Measurements from ENCODE around the gene TBL1XR1.

Gene TBL1XR1

DNA sequence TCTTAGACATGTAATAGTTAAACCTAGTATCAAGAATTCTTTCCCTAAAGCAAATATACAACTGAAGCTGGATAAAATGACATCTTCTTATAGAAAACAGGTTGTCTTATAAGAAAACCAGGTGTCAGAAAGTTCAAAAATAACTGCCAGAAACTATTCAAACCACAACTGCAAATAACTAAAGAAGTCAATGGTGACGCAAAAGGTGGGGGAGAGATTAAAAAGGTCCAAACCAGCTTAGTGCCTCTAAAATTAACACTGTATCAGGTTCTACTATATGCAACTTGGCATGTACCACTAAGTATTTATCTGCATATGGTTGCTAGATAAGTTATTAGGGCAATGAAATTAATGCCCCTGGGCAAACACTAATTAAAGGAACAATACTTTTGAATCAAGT, 136.8 kb downstream of the TBL1XR1 start:
- no peak for DNase-seq (ENCODE audit: extremely low read depth, low read depth)
- TF ChIP-seq, protein P1, sequence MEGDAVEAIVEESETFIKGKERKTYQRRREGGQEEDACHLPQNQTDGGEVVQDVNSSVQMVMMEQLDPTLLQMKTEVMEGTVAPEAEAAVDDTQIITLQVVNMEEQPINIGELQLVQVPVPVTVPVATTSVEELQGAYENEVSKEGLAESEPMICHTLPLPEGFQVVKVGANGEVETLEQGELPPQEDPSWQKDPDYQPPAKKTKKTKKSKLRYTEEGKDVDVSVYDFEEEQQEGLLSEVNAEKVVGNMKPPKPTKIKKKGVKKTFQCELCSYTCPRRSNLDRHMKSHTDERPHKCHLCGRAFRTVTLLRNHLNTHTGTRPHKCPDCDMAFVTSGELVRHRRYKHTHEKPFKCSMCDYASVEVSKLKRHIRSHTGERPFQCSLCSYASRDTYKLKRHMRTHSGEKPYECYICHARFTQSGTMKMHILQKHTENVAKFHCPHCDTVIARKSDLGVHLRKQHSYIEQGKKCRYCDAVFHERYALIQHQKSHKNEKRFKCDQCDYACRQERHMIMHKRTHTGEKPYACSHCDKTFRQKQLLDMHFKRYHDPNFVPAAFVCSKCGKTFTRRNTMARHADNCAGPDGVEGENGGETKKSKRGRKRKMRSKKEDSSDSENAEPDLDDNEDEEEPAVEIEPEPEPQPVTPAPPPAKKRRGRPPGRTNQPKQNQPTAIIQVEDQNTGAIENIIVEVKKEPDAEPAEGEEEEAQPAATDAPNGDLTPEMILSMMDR (IDR thresholded peaks at IDR 0.05; ENCODE audit: low read depth, low read length, missing control alignments): no peak
- H3K4me3 ChIP-seq (replicated peaks; ENCODE audit: low read depth, low read length): no peak overlapping the region

DNA sequence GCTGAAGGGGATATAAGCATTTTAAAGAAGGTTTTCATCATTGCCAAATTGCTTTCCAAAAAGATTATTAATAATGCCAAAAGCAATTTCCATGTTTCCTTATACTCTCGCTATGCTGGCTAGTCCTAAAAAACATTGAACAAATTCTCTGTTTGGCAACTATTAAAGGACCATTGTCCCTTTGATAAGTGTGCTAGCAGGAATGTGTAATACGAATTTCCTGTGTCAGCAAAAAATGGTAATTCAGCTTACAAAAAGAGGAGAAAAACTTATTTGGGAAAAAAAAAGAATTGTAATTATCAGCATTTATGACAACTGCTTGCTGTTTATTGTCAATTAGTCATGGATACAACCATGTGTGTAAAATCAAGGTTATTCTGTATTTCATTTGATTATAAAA, 138.6 kb downstream of the TBL1XR1 start:
- TF ChIP-seq, protein P1 (IDR thresholded peaks at IDR 0.05; ENCODE audit: low read depth, low read length, missing control alignments): no peak
- H3K4me3 ChIP-seq (replicated peaks; ENCODE audit: low read depth, low read length): no peak overlapping the region
- DNase-seq (ENCODE audit: extremely low read depth, low read depth): no peak

DNA sequence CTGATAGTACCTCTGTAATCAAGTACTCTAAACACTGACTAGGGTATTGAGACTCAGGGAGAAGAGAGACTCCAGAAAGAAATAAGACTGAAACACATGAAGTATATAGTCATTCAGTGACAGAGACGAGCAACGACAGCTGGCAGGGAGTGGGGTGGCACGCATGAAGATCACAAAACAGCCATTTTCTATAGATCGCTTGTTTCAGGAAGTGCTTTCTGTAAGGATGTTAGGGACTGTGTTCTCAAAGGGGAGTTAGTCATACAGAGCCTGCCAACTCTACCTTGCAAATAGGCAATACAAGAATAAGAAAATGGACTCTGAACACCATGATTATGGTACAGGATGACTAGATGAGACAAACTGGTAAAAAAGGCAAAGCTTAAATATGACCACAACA, 139.5 kb downstream of the TBL1XR1 start:
- TF ChIP-seq, protein P1 (IDR thresholded peaks at IDR 0.05; ENCODE audit: low read depth, low read length, missing control alignments): no peak
- DNase-seq (ENCODE audit: extremely low read depth, low read depth): no peak
- no peak overlapping the region for H3K4me3 ChIP-seq (replicated peaks; ENCODE audit: low read depth, low read length)

DNA sequence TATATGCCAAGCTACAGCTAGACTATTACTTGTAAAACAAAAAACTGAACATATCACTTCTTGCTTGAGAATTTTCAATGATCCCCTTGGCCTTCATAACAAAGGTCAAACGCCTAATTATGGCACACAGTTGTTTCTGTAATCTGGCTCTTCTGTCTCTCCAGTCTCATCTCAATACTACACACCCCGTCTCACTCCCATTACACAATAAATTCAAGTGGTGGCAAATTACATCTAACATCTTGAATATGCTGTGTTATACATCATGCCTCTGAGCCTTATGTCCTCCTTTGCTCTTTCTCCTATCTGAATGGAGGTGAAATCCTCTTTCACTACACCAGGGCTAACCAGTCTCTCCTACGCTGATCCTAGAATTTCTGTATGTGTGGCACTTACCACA, 140.4 kb downstream of the TBL1XR1 start:
- TF ChIP-seq, protein P1 (IDR thresholded peaks at IDR 0.05; ENCODE audit: low read depth, low read length, missing control alignments): no peak
- DNase-seq (ENCODE audit: extremely low read depth, low read depth): no peak
- H3K4me3 ChIP-seq (replicated peaks; ENCODE audit: low read depth, low read length): no peak overlapping the region

DNA sequence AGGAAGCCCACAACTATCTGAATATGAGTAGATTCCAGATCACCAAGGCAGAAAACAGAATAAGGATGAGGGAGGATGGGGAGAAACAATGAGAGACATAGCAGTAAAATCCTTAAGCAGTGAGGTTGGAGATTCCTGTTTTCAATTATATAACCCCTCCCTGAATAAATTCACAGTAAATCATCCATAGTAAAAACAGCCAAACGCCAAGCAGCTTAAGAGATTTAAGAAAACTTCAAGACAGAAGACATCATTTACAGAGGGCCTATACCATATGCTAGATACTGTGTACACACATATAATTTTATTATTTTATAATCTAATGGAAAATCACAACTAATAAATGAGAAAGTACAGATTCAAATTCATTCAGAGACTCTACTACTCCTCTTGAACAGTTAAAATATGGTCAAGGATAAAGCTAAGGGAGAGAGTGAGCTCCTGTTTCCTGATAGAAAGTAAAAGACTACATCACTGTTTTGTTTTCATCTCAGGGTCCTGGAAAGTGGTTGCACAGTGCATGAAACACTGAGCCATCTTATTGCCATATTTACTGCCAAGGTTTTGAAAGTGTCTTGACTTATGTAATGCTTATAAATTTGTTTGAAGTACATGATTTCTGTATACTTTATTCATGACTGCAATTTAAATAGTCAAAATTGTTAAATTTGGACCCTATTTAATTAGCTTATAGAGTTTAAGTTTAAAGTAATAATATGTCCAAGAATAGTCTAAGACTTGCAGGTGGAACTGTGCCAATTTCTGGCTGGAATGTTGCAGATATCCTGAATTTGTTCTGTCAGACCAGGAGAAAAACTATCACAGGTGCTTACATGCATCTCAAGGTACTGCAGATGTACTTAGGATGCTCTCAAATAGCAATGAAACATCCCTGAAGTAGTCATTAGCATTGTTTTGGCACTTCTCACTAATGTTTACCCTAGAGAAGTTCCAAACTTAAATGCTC, 141.4 kb downstream of the TBL1XR1 start:
- no peak overlapping the region for H3K4me3 ChIP-seq (replicated peaks; ENCODE audit: low read depth, low read length)
- TF ChIP-seq, protein P1 (IDR thresholded peaks at IDR 0.05; ENCODE audit: low read depth, low read length, missing control alignments): no peak
- no peak for DNase-seq (ENCODE audit: extremely low read depth, low read depth)

DNA sequence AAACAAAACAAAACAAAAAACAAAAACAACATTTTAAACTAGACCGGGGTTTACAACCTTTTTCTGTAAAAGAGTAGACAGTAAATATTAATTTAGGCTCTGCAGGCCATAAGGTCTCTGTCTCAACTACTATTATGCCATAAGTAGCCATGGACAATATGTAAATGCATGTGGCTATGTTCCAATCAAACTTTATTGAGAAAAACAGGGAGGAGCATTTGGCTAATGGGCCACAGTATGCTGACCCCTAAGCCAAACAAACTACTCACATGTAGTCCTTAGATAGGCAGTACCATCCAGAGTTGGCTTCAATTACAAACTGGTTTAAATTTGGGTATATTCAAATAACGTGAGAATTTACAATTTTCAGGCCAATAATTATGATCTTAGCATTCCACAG, 144.2 kb downstream of the TBL1XR1 start:
- DNase-seq (ENCODE audit: extremely low read depth, low read depth): no peak
- TF ChIP-seq, protein P1 (IDR thresholded peaks at IDR 0.05; ENCODE audit: low read depth, low read length, missing control alignments): no peak
- H3K4me3 ChIP-seq (replicated peaks; ENCODE audit: low read depth, low read length): no peak overlapping the region
